ENCODE results near the gene DNTT.

GRCh38 chr10:96374004-96374403 lies 69.8 kb downstream of the DNTT start:
- TF ChIP-seq CTCF (IDR thresholded peaks at IDR 0.05) (no peak), POLR2AphosphoS5 (IDR thresholded peaks at IDR 0.05) (no peak), EP300 (IDR thresholded peaks at IDR 0.05) (no peak)

Data from sigmoid colon (tissue), 4 donors.